Measurements from ENCODE around the gene KCNH2. TPM values are rescaled to one million over a fixed set of nuclear protein-coding genes. Genes with fewer than 3 reads are reported as not detected.

Gene KCNH2
- total and polyA plus RNA-seq, 2 of the 13 experiments (the other 11 are each of a cell fraction or from before 2014, with no cell fraction given), result 0.09 to 0.11 TPM

GRCh38 chr7:150967349-150967748 lies 10.8 kb downstream of the KCNH2 start:
- Histone ChIP-seq H2AFZ (ENCODE audit: low read length) (no peak overlapping the region), H3K79me2 (ENCODE audit: insufficient read depth, low read length) (no peaks in the 10 kb centered on the region), H3K9me3 (ENCODE audit: low read length) (no peaks in the 10 kb centered on the region), H4K20me1 (ENCODE audit: insufficient read depth, low read length) (no peaks in the 10 kb centered on the region), H3K4me1 (ENCODE audit: insufficient read depth, low read length) (no peaks in the 10 kb centered on the region), H3K4me2 (ENCODE audit: low read depth, low read length) (no peak overlapping the region), H3K4me3 (replicated peaks in 1 of 3; ENCODE audit: insufficient read depth in 1 of 3, low read depth in 2 of 3, low read length in 3 of 3) (no peak overlapping the region), H3K27me3 (ENCODE audit: control insufficient read depth in 1 of 2, insufficient read depth in 2 of 2, low read length in 2 of 2) (peaks cover 15 to 70% of the 10 kb centered on the region in 2 experiments), H3K27ac (ENCODE audit: extremely low read length, insufficient read depth, low read length) (no peak overlapping the region), H3K9ac (ENCODE audit: insufficient read depth, low read depth, low read length) (no peak overlapping the region), H3K36me3 (replicated peaks in 1 of 2; ENCODE audit: control insufficient read depth in 1 of 2, insufficient read depth in 2 of 2, low read length in 2 of 2) (no peaks in the 10 kb centered on the region)
- FAIRE-seq, result no peak
- POLR2A ChIA-PET, result no interaction called here
- BruUV-seq (replicated peaks), result no TSS peak
- CTCF ChIA-PET (ENCODE audit: low intra/inter-chr PET ratio, low total read pairs), result no interaction called here
- no peak for TF ChIP-seq CHD2 (IDR thresholded peaks at IDR 0.05; ENCODE audit: low read depth, low read length)
- TF ChIP-seq HES4 (CRISPR knock-in tag; IDR thresholded peaks at IDR 0.05; ENCODE audit: borderline replicate concordance), result no peak
- TF ChIP-seq TAF15 (IDR thresholded peaks at IDR 0.05; ENCODE audit: low read depth, low read length, poor library complexity, severe bottlenecking), result no peak
- TF ChIP-seq TCF12 (IDR thresholded peaks at IDR 0.05), result no peak
- TF ChIP-seq TCF12 (CRISPR knock-in tag; IDR thresholded peaks at IDR 0.05), result no peak
- no peak for TF ChIP-seq AGO1 (IDR thresholded peaks at IDR 0.05; ENCODE audit: low read depth, low read length, poor library complexity, severe bottlenecking)
- TF ChIP-seq REL (CRISPR knock-in tag; conservative IDR thresholded peaks at IDR 0.05), result no peak
- no peak for TF ChIP-seq MTF2 (CRISPR knock-in tag; IDR thresholded peaks at IDR 0.05; ENCODE audit: borderline replicate concordance)
- no peak for ATAC-seq
- WGBS (ENCODE audit: low lambda C conversion rate), result 15% methylated on average over 6 of the region's 6 CpGs
- in situ Hi-C loops (cut with HindIII; ENCODE audit: extremely low pct_ligation_motif_present, low pct_unique_long_range_greater_than_20kb), result no loop called here
- intact Hi-C loops (cut with micrococcal nuclease; ENCODE audit: unreplicated experiment), result no loop called here
- no peak for DNase-seq (ENCODE audit: low spot score)

- POLR2A ChIA-PET, result no interaction called here
- H3K27ac ChIP-seq (ENCODE audit: extremely low read length, insufficient read depth, low read length), result no peak overlapping the region
- H3K79me2 ChIP-seq (ENCODE audit: insufficient read depth, low read length), result no peaks in the 10 kb centered on the region
- peaks cover 13 to 64% of the 10 kb centered on the region in 2 experiments for H3K27me3 ChIP-seq (ENCODE audit: control insufficient read depth in 1 of 2, insufficient read depth in 2 of 2, low read length in 2 of 2)
- H3K9me3 ChIP-seq (ENCODE audit: low read length), result no peaks in the 10 kb centered on the region
- in situ Hi-C loops (cut with HindIII; ENCODE audit: extremely low pct_ligation_motif_present, low pct_unique_long_range_greater_than_20kb) (no loop called here), intact Hi-C loops (cut with micrococcal nuclease; ENCODE audit: unreplicated experiment) (no loop called here)
- no peak overlapping the region for H3K9ac ChIP-seq (ENCODE audit: insufficient read depth, low read depth, low read length)
- no peaks in the 10 kb centered on the region for H3K4me1 ChIP-seq (ENCODE audit: insufficient read depth, low read length)
- H3K4me2 ChIP-seq (ENCODE audit: low read depth, low read length), result no peak overlapping the region
- WGBS (ENCODE audit: low lambda C conversion rate), result no CpG with 5 or more reads among the region's 1 CpG
- BruUV-seq (replicated peaks), result no TSS peak
- H4K20me1 ChIP-seq (ENCODE audit: insufficient read depth, low read length), result no peaks in the 10 kb centered on the region
- DNase-seq (ENCODE audit: low spot score) (peak; percentile 30), ATAC-seq (peak; percentile 69), FAIRE-seq (no peak)
- CTCF ChIA-PET (ENCODE audit: low intra/inter-chr PET ratio, low total read pairs), result interaction anchor here (1.4 kb wide), 1 partner anchor 23 kb away, joined by 4 read pairs; no protein-coding TSS in a partner anchor
- H3K4me3 ChIP-seq (replicated peaks in 1 of 3; ENCODE audit: insufficient read depth in 1 of 3, low read depth in 2 of 3, low read length in 3 of 3), result no peak overlapping the region
- no peaks in the 10 kb centered on the region for H3K36me3 ChIP-seq (replicated peaks in 1 of 2; ENCODE audit: control insufficient read depth in 1 of 2, insufficient read depth in 2 of 2, low read length in 2 of 2)
- H2AFZ ChIP-seq (ENCODE audit: low read length), result no peak overlapping the region
- no peak for TF ChIP-seq ZNF678 (CRISPR knock-in tag; IDR thresholded peaks at IDR 0.05)
- no peak for TF ChIP-seq FIP1L1 (IDR thresholded peaks at IDR 0.05; ENCODE audit: borderline replicate concordance, insufficient read depth, low read depth, low read length)
- 0 out of 2 replicates have a peak, but pooled peaks have one; percentile 11 for TF ChIP-seq SMC3 (IDR thresholded peaks at IDR 0.05; ENCODE audit: low read length)
- TF ChIP-seq, protein P1, sequence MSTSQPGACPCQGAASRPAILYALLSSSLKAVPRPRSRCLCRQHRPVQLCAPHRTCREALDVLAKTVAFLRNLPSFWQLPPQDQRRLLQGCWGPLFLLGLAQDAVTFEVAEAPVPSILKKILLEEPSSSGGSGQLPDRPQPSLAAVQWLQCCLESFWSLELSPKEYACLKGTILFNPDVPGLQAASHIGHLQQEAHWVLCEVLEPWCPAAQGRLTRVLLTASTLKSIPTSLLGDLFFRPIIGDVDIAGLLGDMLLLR (CRISPR knock-in tag; IDR thresholded peaks at IDR 0.05), result no peak
- TF ChIP-seq, protein P2, sequence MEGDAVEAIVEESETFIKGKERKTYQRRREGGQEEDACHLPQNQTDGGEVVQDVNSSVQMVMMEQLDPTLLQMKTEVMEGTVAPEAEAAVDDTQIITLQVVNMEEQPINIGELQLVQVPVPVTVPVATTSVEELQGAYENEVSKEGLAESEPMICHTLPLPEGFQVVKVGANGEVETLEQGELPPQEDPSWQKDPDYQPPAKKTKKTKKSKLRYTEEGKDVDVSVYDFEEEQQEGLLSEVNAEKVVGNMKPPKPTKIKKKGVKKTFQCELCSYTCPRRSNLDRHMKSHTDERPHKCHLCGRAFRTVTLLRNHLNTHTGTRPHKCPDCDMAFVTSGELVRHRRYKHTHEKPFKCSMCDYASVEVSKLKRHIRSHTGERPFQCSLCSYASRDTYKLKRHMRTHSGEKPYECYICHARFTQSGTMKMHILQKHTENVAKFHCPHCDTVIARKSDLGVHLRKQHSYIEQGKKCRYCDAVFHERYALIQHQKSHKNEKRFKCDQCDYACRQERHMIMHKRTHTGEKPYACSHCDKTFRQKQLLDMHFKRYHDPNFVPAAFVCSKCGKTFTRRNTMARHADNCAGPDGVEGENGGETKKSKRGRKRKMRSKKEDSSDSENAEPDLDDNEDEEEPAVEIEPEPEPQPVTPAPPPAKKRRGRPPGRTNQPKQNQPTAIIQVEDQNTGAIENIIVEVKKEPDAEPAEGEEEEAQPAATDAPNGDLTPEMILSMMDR (CRISPR knock-in tag; IDR thresholded peaks at IDR 0.05), result peak; percentile 60
- no peak for TF ChIP-seq BCL6 (CRISPR knock-in tag; IDR thresholded peaks at IDR 0.05)
- no peak for TF ChIP-seq ZNF558 (CRISPR knock-in tag; IDR thresholded peaks at IDR 0.05; ENCODE audit: borderline replicate concordance)
- TF ChIP-seq STAG1 (CRISPR knock-in tag; IDR thresholded peaks at IDR 0.05), result peak; percentile 47
Observed at GRCh38 chr7:150966002-150966401, 12.1 kb downstream of the KCNH2 start.

Data from HepG2 (cell line).